ENCODE results near the gene WDR37.

DNA sequence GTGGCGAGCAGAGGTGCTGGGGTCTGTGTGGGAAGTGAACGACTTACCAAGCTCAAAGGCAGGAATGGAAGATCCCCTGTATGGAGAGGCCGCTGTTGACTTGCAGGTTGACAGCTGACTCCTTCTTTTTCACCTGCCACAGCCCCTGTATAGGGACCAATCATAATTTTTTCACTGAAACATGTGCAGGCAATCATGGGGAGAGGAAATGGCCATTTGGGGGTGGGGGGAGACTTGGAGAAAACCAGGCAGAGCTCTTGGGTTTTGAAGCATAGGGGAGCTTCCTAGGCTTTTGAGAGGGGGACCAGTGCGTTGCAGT lies 101.4 kb downstream of the WDR37 start:
- TF ChIP-seq, protein P1, sequence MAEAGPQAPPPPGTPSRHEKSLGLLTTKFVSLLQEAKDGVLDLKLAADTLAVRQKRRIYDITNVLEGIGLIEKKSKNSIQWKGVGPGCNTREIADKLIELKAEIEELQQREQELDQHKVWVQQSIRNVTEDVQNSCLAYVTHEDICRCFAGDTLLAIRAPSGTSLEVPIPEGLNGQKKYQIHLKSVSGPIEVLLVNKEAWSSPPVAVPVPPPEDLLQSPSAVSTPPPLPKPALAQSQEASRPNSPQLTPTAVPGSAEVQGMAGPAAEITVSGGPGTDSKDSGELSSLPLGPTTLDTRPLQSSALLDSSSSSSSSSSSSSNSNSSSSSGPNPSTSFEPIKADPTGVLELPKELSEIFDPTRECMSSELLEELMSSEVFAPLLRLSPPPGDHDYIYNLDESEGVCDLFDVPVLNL (CRISPR knock-in tag; IDR thresholded peaks at IDR 0.05; ENCODE audit: borderline replicate concordance, low read depth), result no peak
- TF ChIP-seq SMAD4 (CRISPR knock-in tag; IDR thresholded peaks at IDR 0.05), result no peak
- TF ChIP-seq, protein P2, sequence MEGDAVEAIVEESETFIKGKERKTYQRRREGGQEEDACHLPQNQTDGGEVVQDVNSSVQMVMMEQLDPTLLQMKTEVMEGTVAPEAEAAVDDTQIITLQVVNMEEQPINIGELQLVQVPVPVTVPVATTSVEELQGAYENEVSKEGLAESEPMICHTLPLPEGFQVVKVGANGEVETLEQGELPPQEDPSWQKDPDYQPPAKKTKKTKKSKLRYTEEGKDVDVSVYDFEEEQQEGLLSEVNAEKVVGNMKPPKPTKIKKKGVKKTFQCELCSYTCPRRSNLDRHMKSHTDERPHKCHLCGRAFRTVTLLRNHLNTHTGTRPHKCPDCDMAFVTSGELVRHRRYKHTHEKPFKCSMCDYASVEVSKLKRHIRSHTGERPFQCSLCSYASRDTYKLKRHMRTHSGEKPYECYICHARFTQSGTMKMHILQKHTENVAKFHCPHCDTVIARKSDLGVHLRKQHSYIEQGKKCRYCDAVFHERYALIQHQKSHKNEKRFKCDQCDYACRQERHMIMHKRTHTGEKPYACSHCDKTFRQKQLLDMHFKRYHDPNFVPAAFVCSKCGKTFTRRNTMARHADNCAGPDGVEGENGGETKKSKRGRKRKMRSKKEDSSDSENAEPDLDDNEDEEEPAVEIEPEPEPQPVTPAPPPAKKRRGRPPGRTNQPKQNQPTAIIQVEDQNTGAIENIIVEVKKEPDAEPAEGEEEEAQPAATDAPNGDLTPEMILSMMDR (IDR thresholded peaks at IDR 0.05), result no peak
- TF ChIP-seq NR3C1 (CRISPR knock-in tag; conservative IDR thresholded peaks at IDR 0.05; ENCODE audit: low read depth), result no peak
- TF ChIP-seq JUN (CRISPR knock-in tag; IDR thresholded peaks at IDR 0.05), result no peak

Measured in WTC11 (cell line).